Measurements from ENCODE around the gene IL1RAPL2. TPM values are rescaled to one million over a fixed set of nuclear protein-coding genes. Genes with fewer than 3 reads are reported as not detected.

Gene IL1RAPL2
- total RNA-seq, 2 donors from 2014 or later: not detected

- TF ChIP-seq, protein P1, sequence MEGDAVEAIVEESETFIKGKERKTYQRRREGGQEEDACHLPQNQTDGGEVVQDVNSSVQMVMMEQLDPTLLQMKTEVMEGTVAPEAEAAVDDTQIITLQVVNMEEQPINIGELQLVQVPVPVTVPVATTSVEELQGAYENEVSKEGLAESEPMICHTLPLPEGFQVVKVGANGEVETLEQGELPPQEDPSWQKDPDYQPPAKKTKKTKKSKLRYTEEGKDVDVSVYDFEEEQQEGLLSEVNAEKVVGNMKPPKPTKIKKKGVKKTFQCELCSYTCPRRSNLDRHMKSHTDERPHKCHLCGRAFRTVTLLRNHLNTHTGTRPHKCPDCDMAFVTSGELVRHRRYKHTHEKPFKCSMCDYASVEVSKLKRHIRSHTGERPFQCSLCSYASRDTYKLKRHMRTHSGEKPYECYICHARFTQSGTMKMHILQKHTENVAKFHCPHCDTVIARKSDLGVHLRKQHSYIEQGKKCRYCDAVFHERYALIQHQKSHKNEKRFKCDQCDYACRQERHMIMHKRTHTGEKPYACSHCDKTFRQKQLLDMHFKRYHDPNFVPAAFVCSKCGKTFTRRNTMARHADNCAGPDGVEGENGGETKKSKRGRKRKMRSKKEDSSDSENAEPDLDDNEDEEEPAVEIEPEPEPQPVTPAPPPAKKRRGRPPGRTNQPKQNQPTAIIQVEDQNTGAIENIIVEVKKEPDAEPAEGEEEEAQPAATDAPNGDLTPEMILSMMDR (IDR thresholded peaks at IDR 0.05): no peak
- no peaks in the 10 kb centered on the region for H3K4me1 ChIP-seq
- H3K9me3 ChIP-seq: no peaks in the 10 kb centered on the region
- H3K4me3 ChIP-seq: no peak overlapping the region
- H3K27ac ChIP-seq: no peak overlapping the region
- H3K36me3 ChIP-seq: no peaks in the 10 kb centered on the region
- H3K27me3 ChIP-seq: no peaks in the 10 kb centered on the region
- no peak for DNase-seq (ENCODE audit: low spot score)
These were observed 355.7 kb downstream of the IL1RAPL2 start for GRCh38 chrX:104921584-104922205.

DNA sequence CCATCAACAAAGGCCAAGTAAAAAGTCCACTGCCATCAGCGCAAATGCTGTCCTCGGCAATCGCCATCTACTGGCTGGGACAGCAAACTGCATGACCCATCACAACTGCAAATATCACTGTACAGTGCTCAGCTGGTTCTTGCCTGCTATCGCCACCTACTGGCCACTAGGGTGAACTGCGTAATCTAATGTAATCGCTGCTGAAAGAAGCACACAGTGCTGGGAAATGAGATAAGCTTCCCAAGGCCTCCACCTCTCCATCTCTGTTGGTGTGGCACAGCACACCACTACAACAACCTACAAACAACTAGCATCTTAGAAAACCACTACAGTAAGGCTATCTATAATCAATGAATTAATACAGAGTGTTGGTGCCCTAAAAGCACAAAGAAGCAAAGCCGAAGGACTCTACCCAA is 356.2 kb downstream of the IL1RAPL2 start:
- H3K27ac ChIP-seq: no peak overlapping the region
- DNase-seq (ENCODE audit: low spot score): peak; percentile 62
- no peaks in the 10 kb centered on the region for H3K9me3 ChIP-seq
- H3K36me3 ChIP-seq: no peaks in the 10 kb centered on the region
- H3K27me3 ChIP-seq: no peaks in the 10 kb centered on the region
- no peak overlapping the region for H3K4me3 ChIP-seq
- TF ChIP-seq, protein P1 (IDR thresholded peaks at IDR 0.05): peak; percentile 69 to 93
- no peaks in the 10 kb centered on the region for H3K4me1 ChIP-seq

DNA sequence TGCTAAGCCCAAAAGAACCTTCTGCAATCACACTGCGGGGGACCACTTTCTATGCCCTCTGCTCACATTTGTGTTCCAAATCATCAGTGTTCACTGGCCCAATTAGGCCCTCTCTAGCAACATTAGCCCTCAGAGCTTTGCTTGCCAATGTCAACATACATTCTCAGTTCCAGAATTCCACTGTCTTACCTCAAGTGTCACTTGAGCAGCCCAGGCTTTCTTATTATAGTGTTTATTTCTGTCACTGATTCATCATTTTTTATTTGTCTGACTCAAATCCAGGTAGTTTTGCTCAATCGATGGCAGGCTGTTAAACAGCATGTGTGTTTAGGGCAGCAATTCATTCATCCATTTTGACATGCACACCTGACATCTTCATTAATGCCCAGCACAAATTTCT is 363.3 kb downstream of the IL1RAPL2 start:
- no peaks in the 10 kb centered on the region for H3K36me3 ChIP-seq
- H3K27me3 ChIP-seq: no peaks in the 10 kb centered on the region
- TF ChIP-seq, protein P1 (IDR thresholded peaks at IDR 0.05): no peak
- H3K9me3 ChIP-seq: no peaks in the 10 kb centered on the region
- no peak for DNase-seq (ENCODE audit: low spot score)
- no peaks in the 10 kb centered on the region for H3K4me1 ChIP-seq
- H3K27ac ChIP-seq: no peak overlapping the region
- no peak overlapping the region for H3K4me3 ChIP-seq

GRCh38 chrX:104935581-104935980 is 369.6 kb downstream of the IL1RAPL2 start:
- H3K36me3 ChIP-seq: no peaks in the 10 kb centered on the region
- TF ChIP-seq, protein P1 (IDR thresholded peaks at IDR 0.05): no peak
- H3K4me3 ChIP-seq: no peak overlapping the region
- no peak for DNase-seq (ENCODE audit: low spot score)
- H3K4me1 ChIP-seq: no peaks in the 10 kb centered on the region
- H3K27me3 ChIP-seq: no peaks in the 10 kb centered on the region
- H3K9me3 ChIP-seq: peaks cover 0 to 4% of the 10 kb centered on the region in 2 donors
- H3K27ac ChIP-seq: no peak overlapping the region

- Histone ChIP-seq H3K27ac (no peak overlapping the region), H3K27me3 (no peaks in the 10 kb centered on the region), H3K9me3 (no peaks in the 10 kb centered on the region), H3K4me1 (no peaks in the 10 kb centered on the region), H3K4me3 (no peak overlapping the region), H3K36me3 (no peaks in the 10 kb centered on the region)
- no peak for DNase-seq (ENCODE audit: low spot score)
- TF ChIP-seq, protein P1 (IDR thresholded peaks at IDR 0.05): no peak
These were observed 387.3 kb downstream of the IL1RAPL2 start for GRCh38 chrX:104953251-104953650.

DNA sequence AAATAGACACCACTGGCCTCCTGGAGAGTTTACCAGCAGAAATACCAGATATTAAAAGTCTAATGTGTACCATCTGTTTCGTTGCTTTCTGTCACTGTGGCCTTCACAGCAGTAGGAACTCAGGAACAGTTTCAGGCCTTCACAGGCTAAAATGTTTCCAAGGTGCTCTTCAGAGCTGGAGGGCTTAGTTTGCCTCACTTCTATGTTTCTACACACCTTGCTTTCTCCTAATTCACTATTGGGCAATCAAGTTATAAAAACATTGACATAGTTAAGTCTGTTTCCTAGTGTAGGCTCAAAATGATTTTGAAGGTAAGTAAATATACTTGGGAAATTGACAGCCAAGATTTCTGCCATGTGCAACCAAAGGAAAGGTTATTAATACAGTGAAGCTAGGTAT is 395.9 kb downstream of the IL1RAPL2 start:
- Histone ChIP-seq H3K9me3 (no peaks in the 10 kb centered on the region), H3K27me3 (no peaks in the 10 kb centered on the region), H3K4me1 (no peaks in the 10 kb centered on the region), H3K4me3 (no peak overlapping the region), H3K27ac (no peak overlapping the region), H3K36me3 (no peaks in the 10 kb centered on the region)
- no peak for DNase-seq (ENCODE audit: low spot score)
- TF ChIP-seq, protein P1 (IDR thresholded peaks at IDR 0.05): no peak

Measured in right atrium auricular region (tissue), 2 donors.